Neutrophil (primary cell): ENCODE measurements around the gene ARMC6.

Experiments used
- H3K27ac ChIP-seq: fragments of 200-600 bp; sonication (generic); 2 replicates; pipeline ENCODE4 v1.5.1; 2016; ENCODE audit warnings: mild to moderate bottlenecking, moderate library complexity
- H3K27me3 ChIP-seq: fragments of 200-600 bp; sonication (generic); 2 replicates; pipeline ENCODE4 v1.6.0; 2016; ENCODE audit warnings: mild to moderate bottlenecking
- H3K36me3 ChIP-seq: fragments of 200-600 bp; sonication (generic); 2 replicates; pipeline ENCODE4 v1.5.1; 2017
- H3K4me1 ChIP-seq, 2 experiments: fragments of 200-600 bp in 1 of 2; sonication (generic) in 1 of 2; 1 replicate in 1 of 2; 2 replicates in 1 of 2; pipeline versions ENCODE4 v1.5.1 to v1.6.1; 2013 to 2016; ENCODE audit warnings: low read depth in 1 of 2, low read length in 1 of 2, mild to moderate bottlenecking in 1 of 2, moderate library complexity in 1 of 2; ENCODE audit not compliant: control insufficient read depth in 1 of 2, insufficient read depth in 1 of 2
- H3K4me3 ChIP-seq, 2 experiments: fragments of 200-600 bp in 1 of 2; sonication (generic) in 1 of 2; 1 replicate in 1 of 2; 2 replicates in 1 of 2; pipeline ENCODE4 v1.5.1; 2013 to 2016; ENCODE audit warnings: low read depth in 1 of 2, low read length in 1 of 2, mild to moderate bottlenecking in 1 of 2, moderate library complexity in 1 of 2
- H3K9me3 ChIP-seq: fragments of 200-600 bp; sonication (generic); 2 replicates; pipeline ENCODE4 v1.5.1; 2016
- TF ChIP-seq, protein P1 (sequence below): fragments of 200-600 bp; sonication (generic); IDR thresholded peaks from 2 replicates; pipeline ENCODE4 v1.5.1; 2016; ENCODE audit warnings: antibody characterized with exemption

ARMC6 gene

DNA sequence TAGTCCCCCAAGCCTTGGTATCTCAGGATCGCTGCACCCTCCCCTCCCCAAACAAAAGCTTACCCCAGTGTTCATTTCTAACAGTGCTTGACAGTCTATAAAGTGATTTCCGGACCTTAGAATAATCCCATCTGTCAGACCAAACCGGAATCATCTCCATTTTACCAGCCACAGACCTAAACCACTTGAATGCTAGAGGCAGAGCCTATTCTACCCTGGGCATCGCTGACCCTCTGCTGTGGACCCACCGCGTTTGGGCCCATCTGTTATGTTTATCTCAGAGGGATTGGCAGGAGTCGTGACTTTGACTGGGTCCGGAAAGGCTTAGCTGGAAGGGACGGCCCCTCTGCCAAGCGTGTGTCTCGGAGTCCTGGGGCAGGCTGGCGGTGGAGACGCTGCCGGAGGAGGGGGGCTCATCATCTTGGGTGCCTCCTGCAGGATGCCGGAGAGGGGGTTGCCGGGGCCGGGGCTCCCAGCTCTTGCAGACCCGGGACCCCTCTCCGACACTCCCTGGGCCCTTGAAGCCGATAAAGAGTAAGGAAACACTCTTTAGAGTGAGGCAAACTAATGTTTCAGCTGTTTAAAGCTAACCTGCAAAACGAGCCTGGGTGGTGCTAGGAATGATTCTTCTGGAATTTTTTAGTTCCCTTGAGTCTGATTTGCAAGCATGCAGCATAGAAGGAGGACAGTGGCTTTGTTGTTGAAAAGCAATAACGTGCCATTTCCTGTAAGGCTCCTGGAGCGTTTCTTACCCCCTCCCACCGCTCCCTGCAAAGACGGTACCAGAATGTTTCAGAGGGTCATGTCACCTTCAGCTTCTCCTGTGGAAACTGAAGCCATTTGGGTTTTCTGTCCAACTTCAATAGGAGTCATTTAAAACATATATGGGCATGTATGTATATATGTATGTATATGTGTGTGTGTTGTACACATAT is 31.7 kb downstream of the ARMC6 start:
- Histone ChIP-seq H3K27me3 (no peaks in the 10 kb centered on the region), H3K9me3 (no peaks in the 10 kb centered on the region), H3K4me1 (peaks cover 21 to 22% of the 10 kb centered on the region in 2 experiments), H3K4me3 (peak overlapping the region; percentile 77 to 94), H3K36me3 (no peaks in the 10 kb centered on the region), H3K27ac (peak overlapping the region; percentile 19)
- TF ChIP-seq, protein P1, sequence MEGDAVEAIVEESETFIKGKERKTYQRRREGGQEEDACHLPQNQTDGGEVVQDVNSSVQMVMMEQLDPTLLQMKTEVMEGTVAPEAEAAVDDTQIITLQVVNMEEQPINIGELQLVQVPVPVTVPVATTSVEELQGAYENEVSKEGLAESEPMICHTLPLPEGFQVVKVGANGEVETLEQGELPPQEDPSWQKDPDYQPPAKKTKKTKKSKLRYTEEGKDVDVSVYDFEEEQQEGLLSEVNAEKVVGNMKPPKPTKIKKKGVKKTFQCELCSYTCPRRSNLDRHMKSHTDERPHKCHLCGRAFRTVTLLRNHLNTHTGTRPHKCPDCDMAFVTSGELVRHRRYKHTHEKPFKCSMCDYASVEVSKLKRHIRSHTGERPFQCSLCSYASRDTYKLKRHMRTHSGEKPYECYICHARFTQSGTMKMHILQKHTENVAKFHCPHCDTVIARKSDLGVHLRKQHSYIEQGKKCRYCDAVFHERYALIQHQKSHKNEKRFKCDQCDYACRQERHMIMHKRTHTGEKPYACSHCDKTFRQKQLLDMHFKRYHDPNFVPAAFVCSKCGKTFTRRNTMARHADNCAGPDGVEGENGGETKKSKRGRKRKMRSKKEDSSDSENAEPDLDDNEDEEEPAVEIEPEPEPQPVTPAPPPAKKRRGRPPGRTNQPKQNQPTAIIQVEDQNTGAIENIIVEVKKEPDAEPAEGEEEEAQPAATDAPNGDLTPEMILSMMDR: no peak

DNA sequence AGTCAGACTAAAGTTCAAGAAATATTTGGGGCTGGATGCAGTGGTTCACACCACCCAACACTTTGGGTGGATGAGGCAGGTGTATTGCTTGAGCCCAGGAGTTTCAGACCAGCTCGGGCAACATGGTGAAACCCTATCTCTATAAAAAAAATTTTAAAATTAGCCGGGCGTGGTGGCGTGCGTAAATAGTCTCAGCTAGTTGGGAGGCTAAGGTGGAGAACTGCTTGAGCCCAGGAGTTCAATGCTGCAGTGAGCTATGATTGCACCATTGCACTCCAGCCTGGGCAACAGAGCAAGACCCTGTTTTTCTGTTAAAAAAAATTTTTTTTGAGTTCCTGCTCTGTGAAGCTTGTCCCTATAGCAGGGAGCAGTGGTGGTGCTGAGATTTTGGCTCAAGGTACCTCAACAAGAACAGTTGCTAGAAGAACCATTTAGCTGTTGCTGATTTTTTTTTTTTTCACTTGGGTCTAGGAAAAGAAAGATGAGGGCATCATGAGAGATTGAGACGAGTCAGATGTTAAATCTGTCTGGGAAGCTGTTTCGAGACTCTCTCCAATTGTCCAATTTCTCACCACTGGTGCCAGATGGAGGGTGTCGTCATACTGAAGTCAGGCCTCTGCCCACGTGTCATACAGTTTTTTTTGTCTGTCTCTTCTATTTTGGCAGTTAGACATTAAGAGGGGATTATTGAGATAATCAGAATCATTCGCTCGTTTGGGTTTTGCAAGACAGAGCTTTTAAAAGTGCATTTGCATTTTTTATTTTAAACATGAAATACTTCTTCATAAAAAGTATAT is 34.1 kb downstream of the ARMC6 start:
- peaks cover 21 to 22% of the 10 kb centered on the region in 2 experiments for H3K4me1 ChIP-seq
- no peak overlapping the region for H3K27ac ChIP-seq
- no peaks in the 10 kb centered on the region for H3K36me3 ChIP-seq
- no peak overlapping the region for H3K4me3 ChIP-seq
- H3K27me3 ChIP-seq: no peaks in the 10 kb centered on the region
- TF ChIP-seq, protein P1: no peak
- H3K9me3 ChIP-seq: no peaks in the 10 kb centered on the region

DNA sequence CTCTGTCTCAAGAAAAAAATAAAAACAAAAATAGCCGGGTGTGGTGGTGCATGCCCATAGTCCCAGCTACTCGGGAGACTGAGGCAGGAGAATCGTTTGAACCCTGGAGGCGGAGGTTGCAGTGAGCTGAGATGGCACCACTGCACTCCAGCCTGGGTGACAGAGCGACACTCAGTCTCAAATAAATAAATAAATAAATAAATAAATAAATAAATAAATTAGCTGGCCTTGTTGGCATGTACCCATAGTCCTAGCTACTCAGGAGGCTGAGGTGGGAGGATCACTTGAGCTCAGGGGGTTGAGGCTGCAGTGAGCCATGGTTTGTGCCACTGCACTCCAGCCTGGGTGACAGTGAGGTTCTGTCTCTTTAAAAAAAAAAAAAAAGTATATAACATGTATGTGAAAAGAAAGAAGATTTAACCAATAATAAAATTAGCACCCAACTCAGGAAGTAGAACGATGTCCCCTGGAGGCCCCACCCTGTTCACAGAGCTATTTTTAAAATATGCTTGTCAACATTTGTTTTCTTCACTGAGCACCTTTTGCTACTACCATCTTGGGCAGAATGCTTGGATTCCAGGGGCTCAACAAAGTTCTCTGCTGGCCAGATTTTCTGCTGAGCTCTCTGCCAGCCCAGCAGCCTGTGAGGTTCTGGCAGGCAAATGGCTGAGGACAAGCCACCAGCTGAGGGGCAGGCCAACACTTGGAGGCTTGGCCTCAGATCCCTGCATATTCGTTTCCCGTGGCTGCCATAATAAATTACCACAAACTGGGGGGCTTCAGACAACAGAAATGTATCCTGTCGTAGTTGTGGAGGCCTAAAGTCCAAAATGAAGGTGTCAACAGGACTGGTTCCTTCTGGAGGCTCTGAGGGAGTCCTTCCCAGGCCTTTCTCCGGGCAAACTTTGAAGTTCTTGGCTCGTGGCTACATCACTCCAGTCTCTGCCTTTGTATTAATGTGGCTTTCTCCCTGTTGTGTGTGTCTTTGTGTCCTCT is 35.6 kb downstream of the ARMC6 start:
- peaks cover 16 to 21% of the 10 kb centered on the region in 2 experiments for H3K4me1 ChIP-seq
- H3K27me3 ChIP-seq: no peaks in the 10 kb centered on the region
- no peaks in the 10 kb centered on the region for H3K9me3 ChIP-seq
- no peak overlapping the region for H3K4me3 ChIP-seq
- TF ChIP-seq, protein P1: no peak
- no peaks in the 10 kb centered on the region for H3K36me3 ChIP-seq
- H3K27ac ChIP-seq: no peak overlapping the region

DNA sequence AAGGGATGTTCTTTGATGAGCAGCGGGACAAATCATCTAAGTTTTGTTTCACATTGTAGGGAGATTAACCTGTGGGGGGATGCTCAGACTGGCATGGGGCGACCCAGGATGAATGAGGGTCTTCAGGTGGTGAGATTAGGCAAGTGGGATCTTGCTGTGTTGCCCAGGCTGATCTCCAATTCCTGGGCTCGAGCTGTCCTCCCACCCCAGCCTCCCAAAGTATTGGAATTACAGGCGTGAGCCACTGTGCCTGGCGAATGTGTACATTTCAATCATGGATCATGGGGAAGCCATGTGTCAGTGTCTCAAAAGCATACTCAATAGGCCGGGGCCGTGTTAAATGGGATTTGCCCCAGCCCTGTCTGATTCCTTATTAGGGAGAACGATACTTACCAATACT is 38.5 kb downstream of the ARMC6 start:
- no peak overlapping the region for H3K4me3 ChIP-seq
- peaks cover 7 to 16% of the 10 kb centered on the region in 2 experiments for H3K4me1 ChIP-seq
- H3K36me3 ChIP-seq: no peaks in the 10 kb centered on the region
- no peaks in the 10 kb centered on the region for H3K27me3 ChIP-seq
- no peaks in the 10 kb centered on the region for H3K9me3 ChIP-seq
- H3K27ac ChIP-seq: no peak overlapping the region
- TF ChIP-seq, protein P1: no peak
